Measurements from ENCODE around the gene AURKB. TPM values are rescaled to one million over a fixed set of nuclear protein-coding genes. Genes with fewer than 3 reads are reported as not detected.

Gene AURKB
- polyA plus RNA-seq, 1 donor (not counting 4 experiments of a cell fraction or from before 2014, with no cell fraction given) = 12.6 TPM

- Histone ChIP-seq H3K4me2 (ENCODE audit: control insufficient read depth, extremely low read depth, insufficient read depth, low read depth, low read length) (no peak overlapping the region), H3K9me1 (ENCODE audit: control insufficient read depth, extremely low read depth, insufficient read depth, low read length) (no peaks in the 10 kb centered on the region), H3K27ac (ENCODE audit: control insufficient read depth, insufficient read depth, low read length) (no peak overlapping the region), H3K36me3 (ENCODE audit: control insufficient read depth in 2 of 2, extremely low read depth in 1 of 2, insufficient read depth in 2 of 2, low read length in 2 of 2) (peaks cover 12 to 26% of the 10 kb centered on the region in 2 experiments), H2AFZ (ENCODE audit: control insufficient read depth, low read length) (no peak overlapping the region), H3K4me1 (ENCODE audit: control insufficient read depth, extremely low read depth, insufficient read depth, low read length) (peaks cover 34% of the 10 kb centered on the region), H3K9ac (ENCODE audit: control insufficient read depth, extremely low read depth, insufficient read depth, low read length) (no peak overlapping the region), H3K79me2 (ENCODE audit: control insufficient read depth, insufficient read depth, low read length) (peaks cover 28% of the 10 kb centered on the region), H3K9me3 (ENCODE audit: control insufficient read depth, low read depth, low read length) (no peaks in the 10 kb centered on the region), H3K4me3 (ENCODE audit: control insufficient read depth in 2 of 3, extremely low read depth in 1 of 3, insufficient read depth in 2 of 3, low read depth in 1 of 3, low read length in 3 of 3) (no peak overlapping the region), H3K27me3 (ENCODE audit: control insufficient read depth, extremely low read depth, insufficient read depth, low read length) (no peaks in the 10 kb centered on the region), H4K20me1 (ENCODE audit: control insufficient read depth, extremely low read depth, insufficient read depth, low read length) (no peaks in the 10 kb centered on the region)
- dilution Hi-C loops (cut with MboI; ENCODE audit: extremely low pct_ligation_motif_present, low sequenced_read_pairs) = no loop called here
- TF ChIP-seq EZH2 (IDR thresholded peaks at IDR 0.05; ENCODE audit: low read length) = no peak
- no peak for TF ChIP-seq CTCF (optimal IDR thresholded peaks at IDR 0.05 in 1 of 3, IDR thresholded peaks at IDR 0.05 in 1 of 3, conservative IDR thresholded peaks at IDR 0.05 in 1 of 3; ENCODE audit: extremely low read depth in 1 of 3, insufficient read depth in 2 of 3, low read length in 3 of 3)
- FAIRE-seq (no peak), DNase-seq (ENCODE audit: low read depth, low spot score) (no peak)
These were observed 50.2 kb downstream of the AURKB start for GRCh38 chr17:8160224-8160577.

GRCh38 chr17:8159459-8160223 is 50.7 kb downstream of the AURKB start:
- Histone ChIP-seq H3K9me1 (ENCODE audit: control insufficient read depth, extremely low read depth, insufficient read depth, low read length) (no peaks in the 10 kb centered on the region), H3K4me2 (ENCODE audit: control insufficient read depth, extremely low read depth, insufficient read depth, low read depth, low read length) (no peak overlapping the region), H4K20me1 (ENCODE audit: control insufficient read depth, extremely low read depth, insufficient read depth, low read length) (no peaks in the 10 kb centered on the region), H3K79me2 (ENCODE audit: control insufficient read depth, insufficient read depth, low read length) (peaks cover 33% of the 10 kb centered on the region), H3K9me3 (ENCODE audit: control insufficient read depth, low read depth, low read length) (no peaks in the 10 kb centered on the region), H3K36me3 (ENCODE audit: control insufficient read depth in 2 of 2, extremely low read depth in 1 of 2, insufficient read depth in 2 of 2, low read length in 2 of 2) (peaks cover 12 to 26% of the 10 kb centered on the region in 2 experiments), H3K4me1 (ENCODE audit: control insufficient read depth, extremely low read depth, insufficient read depth, low read length) (peaks cover 33% of the 10 kb centered on the region), H3K4me3 (ENCODE audit: control insufficient read depth in 2 of 3, extremely low read depth in 1 of 3, insufficient read depth in 2 of 3, low read depth in 1 of 3, low read length in 3 of 3) (no peak overlapping the region), H3K27me3 (ENCODE audit: control insufficient read depth, extremely low read depth, insufficient read depth, low read length) (no peaks in the 10 kb centered on the region), H2AFZ (ENCODE audit: control insufficient read depth, low read length) (no peak overlapping the region), H3K27ac (ENCODE audit: control insufficient read depth, insufficient read depth, low read length) (no peak overlapping the region), H3K9ac (ENCODE audit: control insufficient read depth, extremely low read depth, insufficient read depth, low read length) (no peak overlapping the region)
- no peak for DNase-seq (ENCODE audit: low read depth, low spot score)
- dilution Hi-C loops (cut with MboI; ENCODE audit: extremely low pct_ligation_motif_present, low sequenced_read_pairs) = no loop called here
- no peak for FAIRE-seq
- TF ChIP-seq EZH2 (IDR thresholded peaks at IDR 0.05; ENCODE audit: low read length) (no peak), CTCF (optimal IDR thresholded peaks at IDR 0.05 in 1 of 3, IDR thresholded peaks at IDR 0.05 in 1 of 3, conservative IDR thresholded peaks at IDR 0.05 in 1 of 3; ENCODE audit: extremely low read depth in 1 of 3, insufficient read depth in 2 of 3, low read length in 3 of 3) (no peak)

Measured in keratinocyte (primary cell).